Measurements from ENCODE around the gene NFX1. TPM values are rescaled to one million over a fixed set of nuclear protein-coding genes. Genes with fewer than 3 reads are reported as not detected.

The NFX1 gene
- total and polyA plus RNA-seq, 9 of the 15 experiments (the other 6 are each of a cell fraction or from before 2014, with no cell fraction given): 8.8 to 38.9 (median 26.8) TPM

DNA sequence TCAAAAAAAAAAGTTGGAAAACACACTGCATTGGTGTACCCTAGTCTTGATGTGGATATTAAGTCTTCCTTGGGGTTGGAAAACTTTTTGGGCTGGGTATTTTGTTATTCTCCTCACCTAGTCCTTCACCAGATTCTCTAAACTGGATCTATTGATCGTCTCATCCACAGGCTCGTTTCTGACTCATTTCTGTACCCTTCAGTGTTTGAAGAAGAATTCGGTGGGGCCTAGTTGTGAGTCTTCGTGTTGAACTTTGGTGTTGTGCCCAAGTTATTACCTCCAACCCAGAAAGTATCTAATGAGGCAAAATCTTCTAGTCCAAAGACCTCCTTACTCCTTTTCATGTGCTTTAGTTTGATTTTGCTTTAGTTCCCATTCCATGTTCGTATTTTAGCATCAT, 1.6 kb downstream of the NFX1 start:
- FAIRE-seq (no peak), ATAC-seq (no peak), DNase-seq (ENCODE audit: extremely low read depth in 1 of 4, low spot score in 3 of 4) (no peak)
- WGBS (ENCODE audit: insufficient coverage, low coverage, missing lambda C conversion rate): 74% methylated on average over 3 of the region's 5 CpGs
- CTCF ChIA-PET (ENCODE audit: low intra/inter-chr PET ratio): no interaction called here
- Histone ChIP-seq H4K20me1 (replicated peaks; ENCODE audit: control insufficient read depth, insufficient read depth, low read length) (0 out of 2 replicates have a peak, but pooled peaks cover 16% of the 10 kb centered on the region), H3K79me2 (ENCODE audit: control insufficient read depth, insufficient read depth, low read length) (peaks cover 67% of the 10 kb centered on the region), H3K27ac (ENCODE audit: extremely low read depth, low read depth, low read length) (no peak overlapping the region; the same call in 1 of the 3 replicates), H3K4me2 (ENCODE audit: insufficient read depth, low read length) (peak overlapping the region; percentile 41; the same call in 1 of the 2 replicates), H3K9me1 (ENCODE audit: control insufficient read depth, insufficient read depth, low read length) (no peaks in the 10 kb centered on the region), H3K4me1 (replicated peaks in 1 of 2; ENCODE audit: control insufficient read depth in 2 of 2, insufficient read depth in 2 of 2, low read length in 2 of 2) (peaks cover 17 to 21% of the 10 kb centered on the region in 2 experiments; a peak in 4 of 5 replicates), H3K9ac (ENCODE audit: insufficient read depth in 1 of 2, low read depth in 2 of 2, low read length in 2 of 2) (peak overlapping the region in 1 of 2 experiments; percentile 41; a peak in 2 of 4 replicates), H3K27me3 (ENCODE audit: control insufficient read depth in 2 of 2, insufficient read depth in 2 of 2, low read length in 2 of 2) (no peaks in the 10 kb centered on the region), H2AFZ (ENCODE audit: low read depth, low read length) (no peak overlapping the region), H3K36me3 (ENCODE audit: control insufficient read depth, insufficient read depth, low read length) (peaks cover 53% of the 10 kb centered on the region), H3K9me3 (replicated peaks; ENCODE audit: control insufficient read depth, insufficient read depth, low read depth, low read length) (no peaks in the 10 kb centered on the region), H3K4me3 (peak overlapping the region; percentile 6; the same call in 1 of the 2 replicates)
- in situ Hi-C loops (cut with MboI): no loop called here
- no TSS peak for BruUV-seq (replicated peaks)
- TF ChIP-seq, protein P1, sequence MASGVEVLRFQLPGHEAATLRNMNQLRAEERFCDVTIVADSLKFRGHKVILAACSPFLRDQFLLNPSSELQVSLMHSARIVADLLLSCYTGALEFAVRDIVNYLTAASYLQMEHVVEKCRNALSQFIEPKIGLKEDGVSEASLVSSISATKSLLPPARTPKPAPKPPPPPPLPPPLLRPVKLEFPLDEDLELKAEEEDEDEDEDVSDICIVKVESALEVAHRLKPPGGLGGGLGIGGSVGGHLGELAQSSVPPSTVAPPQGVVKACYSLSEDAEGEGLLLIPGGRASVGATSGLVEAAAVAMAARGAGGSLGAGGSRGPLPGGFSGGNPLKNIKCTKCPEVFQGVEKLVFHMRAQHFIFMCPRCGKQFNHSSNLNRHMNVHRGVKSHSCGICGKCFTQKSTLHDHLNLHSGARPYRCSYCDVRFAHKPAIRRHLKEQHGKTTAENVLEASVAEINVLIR (CRISPR knock-in tag; IDR thresholded peaks at IDR 0.05): no peak
- POLR2A ChIA-PET: interaction anchor here (0.6 kb wide), 1 partner anchor 1149 kb away, joined by 5 read pairs; no protein-coding TSS in a partner anchor
- intact Hi-C loops (cut with micrococcal nuclease): no loop called here

DNA sequence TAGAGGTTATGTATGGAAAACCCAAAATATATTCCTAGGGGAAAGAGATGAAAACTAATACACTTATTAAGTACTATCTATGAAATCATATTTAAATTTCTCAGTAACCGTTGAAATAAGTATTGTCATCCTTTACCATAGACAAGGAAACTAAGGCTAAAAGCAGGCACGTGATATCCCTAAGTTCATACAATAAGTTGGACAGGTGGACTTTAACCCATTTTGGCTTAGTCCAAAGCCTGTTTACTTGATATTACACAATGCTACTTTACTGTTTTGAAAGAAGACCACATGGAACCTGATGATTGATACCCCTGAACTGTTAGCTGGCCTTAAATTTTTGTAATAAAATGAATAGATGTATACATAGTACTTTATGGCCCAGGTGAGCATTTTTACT, 3.5 kb downstream of the NFX1 start:
- no peaks in the 10 kb centered on the region for H3K27me3 ChIP-seq (ENCODE audit: control insufficient read depth in 2 of 2, insufficient read depth in 2 of 2, low read length in 2 of 2)
- CTCF ChIA-PET (ENCODE audit: low intra/inter-chr PET ratio): no interaction called here
- peaks cover 19% of the 10 kb centered on the region in 2 experiments; a peak in 4 of 5 replicates for H3K4me1 ChIP-seq (replicated peaks in 1 of 2; ENCODE audit: control insufficient read depth in 2 of 2, insufficient read depth in 2 of 2, low read length in 2 of 2)
- no peak for TF ChIP-seq TEAD4 (IDR thresholded peaks at IDR 0.05; ENCODE audit: low read length)
- TF ChIP-seq TEAD4 (CRISPR knock-in tag; IDR thresholded peaks at IDR 0.05; ENCODE audit: borderline replicate concordance): no peak
- TF ChIP-seq KDM1A (IDR thresholded peaks at IDR 0.05): no peak
- no peak for TF ChIP-seq EP400 (IDR thresholded peaks at IDR 0.05)
- no peak for TF ChIP-seq ZNF384 (IDR thresholded peaks at IDR 0.05; ENCODE audit: low read depth, low read length)
- TF ChIP-seq, protein P2, sequence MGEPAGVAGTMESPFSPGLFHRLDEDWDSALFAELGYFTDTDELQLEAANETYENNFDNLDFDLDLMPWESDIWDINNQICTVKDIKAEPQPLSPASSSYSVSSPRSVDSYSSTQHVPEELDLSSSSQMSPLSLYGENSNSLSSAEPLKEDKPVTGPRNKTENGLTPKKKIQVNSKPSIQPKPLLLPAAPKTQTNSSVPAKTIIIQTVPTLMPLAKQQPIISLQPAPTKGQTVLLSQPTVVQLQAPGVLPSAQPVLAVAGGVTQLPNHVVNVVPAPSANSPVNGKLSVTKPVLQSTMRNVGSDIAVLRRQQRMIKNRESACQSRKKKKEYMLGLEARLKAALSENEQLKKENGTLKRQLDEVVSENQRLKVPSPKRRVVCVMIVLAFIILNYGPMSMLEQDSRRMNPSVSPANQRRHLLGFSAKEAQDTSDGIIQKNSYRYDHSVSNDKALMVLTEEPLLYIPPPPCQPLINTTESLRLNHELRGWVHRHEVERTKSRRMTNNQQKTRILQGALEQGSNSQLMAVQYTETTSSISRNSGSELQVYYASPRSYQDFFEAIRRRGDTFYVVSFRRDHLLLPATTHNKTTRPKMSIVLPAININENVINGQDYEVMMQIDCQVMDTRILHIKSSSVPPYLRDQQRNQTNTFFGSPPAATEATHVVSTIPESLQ (CRISPR knock-in tag; IDR thresholded peaks at IDR 0.05): no peak
- no peak for TF ChIP-seq MBD2 (IDR thresholded peaks at IDR 0.05; ENCODE audit: borderline replicate concordance, low read depth)
- TF ChIP-seq, protein P3, sequence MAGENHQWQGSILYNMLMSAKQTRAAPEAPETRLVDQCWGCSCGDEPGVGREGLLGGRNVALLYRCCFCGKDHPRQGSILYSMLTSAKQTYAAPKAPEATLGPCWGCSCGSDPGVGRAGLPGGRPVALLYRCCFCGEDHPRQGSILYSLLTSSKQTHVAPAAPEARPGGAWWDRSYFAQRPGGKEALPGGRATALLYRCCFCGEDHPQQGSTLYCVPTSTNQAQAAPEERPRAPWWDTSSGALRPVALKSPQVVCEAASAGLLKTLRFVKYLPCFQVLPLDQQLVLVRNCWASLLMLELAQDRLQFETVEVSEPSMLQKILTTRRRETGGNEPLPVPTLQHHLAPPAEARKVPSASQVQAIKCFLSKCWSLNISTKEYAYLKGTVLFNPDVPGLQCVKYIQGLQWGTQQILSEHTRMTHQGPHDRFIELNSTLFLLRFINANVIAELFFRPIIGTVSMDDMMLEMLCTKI (IDR thresholded peaks at IDR 0.05; ENCODE audit: partially characterized antibody): no peak
- DNase-seq (ENCODE audit: extremely low read depth in 1 of 4, low spot score in 3 of 4): no peak
- no peak overlapping the region for H3K27ac ChIP-seq (ENCODE audit: extremely low read depth, low read depth, low read length)
- no peaks in the 10 kb centered on the region for H3K9me1 ChIP-seq (ENCODE audit: control insufficient read depth, insufficient read depth, low read length)
- H3K36me3 ChIP-seq (ENCODE audit: control insufficient read depth, insufficient read depth, low read length): peaks cover 72% of the 10 kb centered on the region
- H2AFZ ChIP-seq (ENCODE audit: low read depth, low read length): no peak overlapping the region
- H3K79me2 ChIP-seq (ENCODE audit: control insufficient read depth, insufficient read depth, low read length): peaks cover 85% of the 10 kb centered on the region
- no peak overlapping the region for H3K4me3 ChIP-seq
- H3K4me2 ChIP-seq (ENCODE audit: insufficient read depth, low read length): no peak overlapping the region
- no peak overlapping the region for H3K9ac ChIP-seq (ENCODE audit: insufficient read depth in 1 of 2, low read depth in 2 of 2, low read length in 2 of 2)
- no TSS peak for BruUV-seq (replicated peaks)
- no peak for FAIRE-seq
- no peak for ATAC-seq
- 94% methylated on average over 2 of the region's 2 CpGs for WGBS (ENCODE audit: insufficient coverage, low coverage, missing lambda C conversion rate)
- POLR2A ChIA-PET: no interaction called here
- in situ Hi-C loops (cut with MboI) (no loop called here), intact Hi-C loops (cut with micrococcal nuclease) (no loop called here)
- H3K9me3 ChIP-seq (replicated peaks; ENCODE audit: control insufficient read depth, insufficient read depth, low read depth, low read length): no peaks in the 10 kb centered on the region
- H4K20me1 ChIP-seq (replicated peaks; ENCODE audit: control insufficient read depth, insufficient read depth, low read length): 0 out of 2 replicates have a peak, but pooled peaks cover 20% of the 10 kb centered on the region

Measured in K562 (cell line).